ENCODE data around the gene TAOK2. TPM values are rescaled to one million over a fixed set of nuclear protein-coding genes. Genes with fewer than 3 reads are reported as not detected.

Gene TAOK2
- total RNA-seq, 1 experiment from 2014 or later: 99.4 TPM

DNA sequence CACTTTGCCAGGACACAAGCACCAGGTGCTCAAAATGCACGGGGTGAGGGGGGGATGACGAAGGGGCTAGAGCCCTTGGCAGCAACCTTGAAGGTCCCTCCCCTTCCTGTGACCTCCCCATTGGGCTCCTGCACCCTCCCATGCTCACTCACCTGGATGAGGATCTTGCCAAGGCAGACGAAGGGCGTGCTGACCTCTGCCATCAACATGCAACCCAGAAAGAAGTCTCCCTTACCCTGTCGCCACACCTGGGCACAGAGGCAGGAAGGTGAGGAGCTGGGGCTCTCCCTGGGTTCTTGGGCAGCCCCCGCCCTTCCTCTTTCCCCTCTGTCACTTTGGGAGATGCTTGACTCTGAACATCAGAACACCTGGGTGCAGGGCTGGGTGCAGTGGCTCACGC is 51.9 kb downstream of the TAOK2 start:
- CTCF ChIA-PET: no interaction called here
- no peaks in the 10 kb centered on the region for H3K27me3 ChIP-seq (ENCODE audit: control insufficient read depth, insufficient read depth, low read length)

DNA sequence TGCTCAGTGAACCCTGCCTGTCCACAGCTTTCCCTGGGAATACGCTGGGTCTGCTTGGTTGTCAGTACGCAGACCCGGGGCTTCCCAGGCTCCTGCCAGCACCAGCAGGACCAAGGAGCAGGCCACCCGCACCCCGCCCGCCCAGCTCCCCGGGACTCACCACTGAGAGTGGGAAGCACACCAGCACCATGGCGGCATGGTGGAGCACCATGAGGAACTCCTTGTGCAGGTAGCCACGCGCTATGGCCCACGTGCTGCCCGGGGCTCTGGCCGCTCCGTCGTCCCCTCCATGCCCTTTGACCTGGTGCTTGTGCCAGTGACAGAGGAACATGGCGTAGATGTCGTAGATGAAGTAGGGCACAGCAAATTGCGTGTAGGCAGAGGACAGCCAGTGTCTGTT is 52.8 kb downstream of the TAOK2 start:
- no peaks in the 10 kb centered on the region for H3K27me3 ChIP-seq (ENCODE audit: control insufficient read depth, insufficient read depth, low read length)
- H3K9me3 ChIP-seq (ENCODE audit: control insufficient read depth, insufficient read depth, low read depth, low read length): no peaks in the 10 kb centered on the region
- in situ Hi-C loops (cut with HindIII; ENCODE audit: low pct_unique_long_range_greater_than_20kb, low sequenced_read_pairs) (no loop called here), intact Hi-C loops (cut with micrococcal nuclease; ENCODE audit: unreplicated experiment) (loop anchor here (5.0 to 10.0 kb wide), 2 partner anchors 112 to 334 kb away; no protein-coding TSS in a partner anchor)
- H3K36me3 ChIP-seq (ENCODE audit: control insufficient read depth, insufficient read depth, low read length): no peaks in the 10 kb centered on the region
- DNase-seq (ENCODE audit: low read depth, low spot score) (no peak), ATAC-seq (no peak)
- H3K27ac ChIP-seq (ENCODE audit: low read length): no peak overlapping the region
- no TSS peak for BruUV-seq (replicated peaks)
- peaks cover 2% of the 10 kb centered on the region for H3K4me1 ChIP-seq (ENCODE audit: control insufficient read depth, insufficient read depth, low read length)
- ChIA-PET CTCF (interaction anchor here (0.6 kb wide), 1 partner anchor 53 kb away, joined by 5 read pairs; the partner anchor contains the start of gene TAOK2), POLR2A (no interaction called here)
- no peak for TF ChIP-seq POLR2AphosphoS5 (IDR thresholded peaks at IDR 0.05; ENCODE audit: low read depth, low read length)
- no peak for TF ChIP-seq TCF7L2 (IDR thresholded peaks at IDR 0.05; ENCODE audit: low read depth, low read length)
- TF ChIP-seq, protein P1, sequence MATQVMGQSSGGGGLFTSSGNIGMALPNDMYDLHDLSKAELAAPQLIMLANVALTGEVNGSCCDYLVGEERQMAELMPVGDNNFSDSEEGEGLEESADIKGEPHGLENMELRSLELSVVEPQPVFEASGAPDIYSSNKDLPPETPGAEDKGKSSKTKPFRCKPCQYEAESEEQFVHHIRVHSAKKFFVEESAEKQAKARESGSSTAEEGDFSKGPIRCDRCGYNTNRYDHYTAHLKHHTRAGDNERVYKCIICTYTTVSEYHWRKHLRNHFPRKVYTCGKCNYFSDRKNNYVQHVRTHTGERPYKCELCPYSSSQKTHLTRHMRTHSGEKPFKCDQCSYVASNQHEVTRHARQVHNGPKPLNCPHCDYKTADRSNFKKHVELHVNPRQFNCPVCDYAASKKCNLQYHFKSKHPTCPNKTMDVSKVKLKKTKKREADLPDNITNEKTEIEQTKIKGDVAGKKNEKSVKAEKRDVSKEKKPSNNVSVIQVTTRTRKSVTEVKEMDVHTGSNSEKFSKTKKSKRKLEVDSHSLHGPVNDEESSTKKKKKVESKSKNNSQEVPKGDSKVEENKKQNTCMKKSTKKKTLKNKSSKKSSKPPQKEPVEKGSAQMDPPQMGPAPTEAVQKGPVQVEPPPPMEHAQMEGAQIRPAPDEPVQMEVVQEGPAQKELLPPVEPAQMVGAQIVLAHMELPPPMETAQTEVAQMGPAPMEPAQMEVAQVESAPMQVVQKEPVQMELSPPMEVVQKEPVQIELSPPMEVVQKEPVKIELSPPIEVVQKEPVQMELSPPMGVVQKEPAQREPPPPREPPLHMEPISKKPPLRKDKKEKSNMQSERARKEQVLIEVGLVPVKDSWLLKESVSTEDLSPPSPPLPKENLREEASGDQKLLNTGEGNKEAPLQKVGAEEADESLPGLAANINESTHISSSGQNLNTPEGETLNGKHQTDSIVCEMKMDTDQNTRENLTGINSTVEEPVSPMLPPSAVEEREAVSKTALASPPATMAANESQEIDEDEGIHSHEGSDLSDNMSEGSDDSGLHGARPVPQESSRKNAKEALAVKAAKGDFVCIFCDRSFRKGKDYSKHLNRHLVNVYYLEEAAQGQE (IDR thresholded peaks at IDR 0.05; ENCODE audit: insufficient read depth in 1 of 2, low read depth in 2 of 2, low read length in 1 of 2): no peak
- no peak for TF ChIP-seq SIN3A (IDR thresholded peaks at IDR 0.05; ENCODE audit: borderline replicate concordance, insufficient read depth, low read depth, low read length)
- TF ChIP-seq, protein P2, sequence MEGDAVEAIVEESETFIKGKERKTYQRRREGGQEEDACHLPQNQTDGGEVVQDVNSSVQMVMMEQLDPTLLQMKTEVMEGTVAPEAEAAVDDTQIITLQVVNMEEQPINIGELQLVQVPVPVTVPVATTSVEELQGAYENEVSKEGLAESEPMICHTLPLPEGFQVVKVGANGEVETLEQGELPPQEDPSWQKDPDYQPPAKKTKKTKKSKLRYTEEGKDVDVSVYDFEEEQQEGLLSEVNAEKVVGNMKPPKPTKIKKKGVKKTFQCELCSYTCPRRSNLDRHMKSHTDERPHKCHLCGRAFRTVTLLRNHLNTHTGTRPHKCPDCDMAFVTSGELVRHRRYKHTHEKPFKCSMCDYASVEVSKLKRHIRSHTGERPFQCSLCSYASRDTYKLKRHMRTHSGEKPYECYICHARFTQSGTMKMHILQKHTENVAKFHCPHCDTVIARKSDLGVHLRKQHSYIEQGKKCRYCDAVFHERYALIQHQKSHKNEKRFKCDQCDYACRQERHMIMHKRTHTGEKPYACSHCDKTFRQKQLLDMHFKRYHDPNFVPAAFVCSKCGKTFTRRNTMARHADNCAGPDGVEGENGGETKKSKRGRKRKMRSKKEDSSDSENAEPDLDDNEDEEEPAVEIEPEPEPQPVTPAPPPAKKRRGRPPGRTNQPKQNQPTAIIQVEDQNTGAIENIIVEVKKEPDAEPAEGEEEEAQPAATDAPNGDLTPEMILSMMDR (IDR thresholded peaks at IDR 0.05): no peak
- H3K4me3 ChIP-seq (ENCODE audit: low read depth in 2 of 2, low read length in 2 of 2): no peak overlapping the region

More for the DNA sequence above, 51.9 kb downstream of the TAOK2 start:
- ATAC-seq: no peak
- BruUV-seq (replicated peaks): no TSS peak
- TF ChIP-seq SIN3A (IDR thresholded peaks at IDR 0.05; ENCODE audit: borderline replicate concordance, insufficient read depth, low read depth, low read length) (no peak), POLR2AphosphoS5 (IDR thresholded peaks at IDR 0.05; ENCODE audit: low read depth, low read length) (no peak)
- TF ChIP-seq, protein P1 (IDR thresholded peaks at IDR 0.05; ENCODE audit: insufficient read depth in 1 of 2, low read depth in 2 of 2, low read length in 1 of 2): no peak
- POLR2A ChIA-PET: interaction anchor here (0.5 kb wide), 1 partner anchor 903 kb away, joined by 6 read pairs; no protein-coding TSS in a partner anchor
- Histone ChIP-seq H3K4me3 (ENCODE audit: low read depth in 2 of 2, low read length in 2 of 2) (no peak overlapping the region), H3K9me3 (ENCODE audit: control insufficient read depth, insufficient read depth, low read depth, low read length) (no peaks in the 10 kb centered on the region), H3K4me1 (ENCODE audit: control insufficient read depth, insufficient read depth, low read length) (no peaks in the 10 kb centered on the region; the same call in 1 of the 2 replicates), H3K36me3 (ENCODE audit: control insufficient read depth, insufficient read depth, low read length) (no peaks in the 10 kb centered on the region), H3K27ac (ENCODE audit: low read length) (no peak overlapping the region)
- DNase-seq (ENCODE audit: low read depth, low spot score): no peak
- intact Hi-C loops (cut with micrococcal nuclease; ENCODE audit: unreplicated experiment): loop anchor here (5.0 to 10.0 kb wide), 2 partner anchors 111 to 333 kb away; no protein-coding TSS in a partner anchor
- in situ Hi-C loops (cut with HindIII; ENCODE audit: low pct_unique_long_range_greater_than_20kb, low sequenced_read_pairs): no loop called here

Data from Panc1 (cell line).